Trophoblast cell (in vitro differentiated cells and primary cell): Measurements from ENCODE around the gene CCDC89.
"Not testable (repeated sequence)": the region's sequence is repeated elsewhere in the genome, so short reads cannot be mapped to it uniquely, and the experiment has no call there.

Experiments
- DNase-seq, 2 donors: peaks; one replicate each; pipeline ENCODE4 v3.0.0-alpha.2; 2016
- H2AFZ ChIP-seq: 2 replicates; pipeline ENCODE4 v1.6.1; 2013; ENCODE audit warnings: low read length, moderate library complexity, mild to moderate bottlenecking; ENCODE audit not compliant: insufficient read depth, poor library complexity
- H2AK5ac ChIP-seq: 2 replicates; pipeline ENCODE4 v1.6.1; 2013; ENCODE audit warnings: mild to moderate bottlenecking, low read length
- H2BK120ac ChIP-seq: 2 replicates; pipeline ENCODE4 v1.6.1; 2013; ENCODE audit warnings: low read length, mild to moderate bottlenecking, moderate library complexity; ENCODE audit not compliant: insufficient read depth, poor library complexity
- H2BK12ac ChIP-seq: 2 replicates; pipeline ENCODE4 v1.6.1; 2013; ENCODE audit warnings: mild to moderate bottlenecking, low read length, moderate library complexity
- H2BK5ac ChIP-seq: 2 replicates; pipeline ENCODE4 v1.6.1; 2013; ENCODE audit warnings: low read length, low read depth, moderate library complexity, mild to moderate bottlenecking; ENCODE audit not compliant: poor library complexity
- H3K14ac ChIP-seq: 2 replicates; pipeline ENCODE4 v1.6.1; 2013; ENCODE audit warnings: mild to moderate bottlenecking, low read length
- H3K18ac ChIP-seq: 2 replicates; pipeline ENCODE4 v1.6.1; 2013; ENCODE audit warnings: mild to moderate bottlenecking, low read length
- H3K23ac ChIP-seq: 2 replicates; pipeline ENCODE4 v1.6.1; 2013; ENCODE audit warnings: low read length
- H3K27ac ChIP-seq: 2 replicates; pipeline ENCODE4 v1.5.1; 2013; ENCODE audit warnings: low read depth, mild to moderate bottlenecking, inconsistent platforms, low read length, moderate library complexity
- H3K27me3 ChIP-seq: 2 replicates; pipeline ENCODE4 v1.6.1; 2013; ENCODE audit warnings: inconsistent platforms, mild to moderate bottlenecking, low read length, moderate library complexity; ENCODE audit not compliant: insufficient read depth
- H3K36me3 ChIP-seq, 2 experiments: 1 replicate in 1 of 2; 2 replicates in 1 of 2; pipeline ENCODE4 v1.6.1; 2013; ENCODE audit warnings: low read length in 2 of 2, mild to moderate bottlenecking in 2 of 2, moderate library complexity in 1 of 2; ENCODE audit not compliant: insufficient read depth in 2 of 2, control insufficient read depth in 1 of 2
- H3K4ac ChIP-seq: 2 replicates; pipeline ENCODE4 v1.6.1; 2013; ENCODE audit warnings: low read depth, mild to moderate bottlenecking, low read length, moderate library complexity
- H3K4me1 ChIP-seq, 2 experiments: 1 replicate in 1 of 2; 2 replicates in 1 of 2; pipeline ENCODE4 v1.6.1; 2013; ENCODE audit warnings: low read length in 2 of 2, mild to moderate bottlenecking in 2 of 2, moderate library complexity in 1 of 2; ENCODE audit not compliant: insufficient read depth in 2 of 2, control insufficient read depth in 1 of 2
- H3K4me2 ChIP-seq: 2 replicates; pipeline ENCODE4 v1.6.1; 2013; ENCODE audit warnings: inconsistent platforms, mild to moderate bottlenecking, low read length, moderate library complexity
- H3K4me3 ChIP-seq: 2 replicates; pipeline ENCODE4 v1.5.1; 2013; ENCODE audit warnings: mild to moderate bottlenecking, low read depth, low read length, inconsistent platforms
- H3K79me1 ChIP-seq: one replicate; pipeline ENCODE4 v1.6.1; 2013; ENCODE audit warnings: low read length
- H3K79me2 ChIP-seq: 2 replicates; pipeline ENCODE4 v1.6.1; 2013; ENCODE audit warnings: low read length, mild to moderate bottlenecking; ENCODE audit not compliant: control insufficient read depth, insufficient read depth, poor library complexity
- H3K9ac ChIP-seq: 2 replicates; pipeline ENCODE4 v1.6.1; 2013; ENCODE audit warnings: mild to moderate bottlenecking, low read length
- H3K9me3 ChIP-seq: 2 replicates; pipeline ENCODE4 v1.6.1; 2013; ENCODE audit warnings: low read depth, mild to moderate bottlenecking, control low read depth, inconsistent platforms, low read length; ENCODE audit not compliant: insufficient read depth
- H4K12ac ChIP-seq: 2 replicates; pipeline ENCODE4 v1.6.1; 2013; ENCODE audit warnings: low read depth, mild to moderate bottlenecking, low read length, moderate library complexity
- H4K8ac ChIP-seq: 2 replicates; pipeline ENCODE4 v1.6.1; 2013; ENCODE audit warnings: low read depth, mild to moderate bottlenecking, low read length, moderate library complexity
- H4K91ac ChIP-seq: one replicate; pipeline ENCODE4 v1.6.1; 2013; ENCODE audit warnings: low read depth, mild to moderate bottlenecking, low read length, moderate library complexity
- WGBS: extraction: QIAGEN DNeasy Blood & Tissue Kit; methylation state at CpG from one replicate; pipeline ENCODE4 v1.1.7; 2013; ENCODE audit warnings: missing lambda C conversion rate; ENCODE audit not compliant: insufficient read length, insufficient coverage; ENCODE audit errors: extremely low coverage; 5-methylcytosine and 5-hydroxymethylcytosine counted together

Gene CCDC89

GRCh38 chr11:85654343-85654742 lies 31.7 kb downstream of the CCDC89 start:
- H2BK12ac ChIP-seq, H3K9me3 ChIP-seq, H3K23ac ChIP-seq, H3K27me3 ChIP-seq, H3K27ac ChIP-seq, H3K14ac ChIP-seq, H3K4me2 ChIP-seq, H3K36me3 ChIP-seq, DNase-seq, H2AFZ ChIP-seq, H3K4me3 ChIP-seq, H4K12ac ChIP-seq, H3K4me1 ChIP-seq, H2BK120ac ChIP-seq, H3K79me1 ChIP-seq, H3K4ac ChIP-seq, H3K79me2 ChIP-seq, H4K8ac ChIP-seq, H4K91ac ChIP-seq, H3K9ac ChIP-seq, H3K18ac ChIP-seq, H2AK5ac ChIP-seq, H2BK5ac ChIP-seq: not testable (repeated sequence)
- no CpG with 5 or more reads among the region's 4 CpGs for WGBS

GRCh38 chr11:85652786-85653447 lies 33.1 kb downstream of the CCDC89 start:
- no peak overlapping the region for H3K4me2 ChIP-seq
- no CpG with 5 or more reads among the region's 3 CpGs for WGBS

GRCh38 chr11:85651118-85651517 lies 34.9 kb downstream of the CCDC89 start:
- Histone ChIP-seq H2BK5ac (no peak overlapping the region), H3K9ac (no peak overlapping the region), H3K4me3 (no peak overlapping the region), H3K4me1 (no peaks in the 10 kb centered on the region), H3K18ac (no peak overlapping the region), H2BK12ac (no peak overlapping the region), H2AFZ (no peak overlapping the region), H3K27ac (no peak overlapping the region), H3K4ac (no peak overlapping the region), H2AK5ac (no peak overlapping the region), H3K4me2 (no peak overlapping the region), H2BK120ac (no peak overlapping the region), H3K14ac (no peak overlapping the region), H3K79me1 (peaks cover 6% of the 10 kb centered on the region), H3K36me3 (peaks cover 0 to 2% of the 10 kb centered on the region in 2 experiments), H4K8ac (no peak overlapping the region), H3K23ac (no peak overlapping the region), H3K79me2 (no peaks in the 10 kb centered on the region), H4K91ac (no peak overlapping the region), H4K12ac (no peak overlapping the region), H3K27me3 (no peaks in the 10 kb centered on the region), H3K9me3 (no peaks in the 10 kb centered on the region)
- DNase-seq = no peak
- WGBS = no CpG with 5 or more reads among the region's 1 CpG

More at GRCh38 chr11:85652786-85653447, 33.1 kb downstream of the CCDC89 start:
- H3K23ac ChIP-seq = no peak overlapping the region
- H3K4me3 ChIP-seq = no peak overlapping the region
- H2AFZ ChIP-seq = no peak overlapping the region
- H3K4me1 ChIP-seq = no peaks in the 10 kb centered on the region
- no peak overlapping the region for H2BK120ac ChIP-seq
- no peak overlapping the region for H3K14ac ChIP-seq
- H4K8ac ChIP-seq = no peak overlapping the region
- no peaks in the 10 kb centered on the region for H3K9me3 ChIP-seq
- H2BK12ac ChIP-seq = no peak overlapping the region
- H3K9ac ChIP-seq = no peak overlapping the region
- H3K27me3 ChIP-seq = no peaks in the 10 kb centered on the region
- H3K79me1 ChIP-seq = peaks cover 2% of the 10 kb centered on the region
- H3K27ac ChIP-seq = no peak overlapping the region
- H2BK5ac ChIP-seq = no peak overlapping the region
- no peak for DNase-seq
- no peak overlapping the region for H2AK5ac ChIP-seq
- H3K79me2 ChIP-seq = no peaks in the 10 kb centered on the region
- H4K91ac ChIP-seq = no peak overlapping the region
- H3K18ac ChIP-seq = no peak overlapping the region
- H3K4ac ChIP-seq = no peak overlapping the region
- H4K12ac ChIP-seq = no peak overlapping the region
- H3K36me3 ChIP-seq = peaks cover 0 to 4% of the 10 kb centered on the region in 2 experiments

GRCh38 chr11:85647604-85648299 lies 38.2 kb downstream of the CCDC89 start, which contains the start of gene TMEM126A:
TSS of gene TMEM126A (plus strand) at chr11:85647967. CDS start at chr11:85650256, 2,289 bp downstream.
- WGBS = no CpG with 5 or more reads among the region's 33 CpGs
- Histone ChIP-seq H4K8ac (peak within 1 kb of the TSS; percentile 96), H3K9me3 (no peaks in the 10 kb centered on the region), H4K91ac (peak within 1 kb of the TSS; percentile 73), H3K4me2 (peak within 1 kb of the TSS; percentile 73), H3K14ac (peak within 1 kb of the TSS; percentile 82), H3K4ac (peak within 1 kb of the TSS; percentile 19), H2AFZ (peak within 1 kb of the TSS; percentile 92), H4K12ac (peak within 1 kb of the TSS; percentile 88), H2BK120ac (peak within 1 kb of the TSS; percentile 20), H2BK12ac (no peak within 1 kb of the TSS), H3K36me3 (no peaks in the 10 kb centered on the region), H3K18ac (no peak within 1 kb of the TSS), H2AK5ac (no peak within 1 kb of the TSS), H3K23ac (no peak within 1 kb of the TSS), H3K79me2 (no peaks in the 10 kb centered on the region), H3K27ac (peak within 1 kb of the TSS; percentile 39), H3K27me3 (no peaks in the 10 kb centered on the region), H2BK5ac (peak within 1 kb of the TSS; percentile 75), H3K4me3 (peak within 1 kb of the TSS; percentile 78), H3K4me1 (no peaks in the 10 kb centered on the region), H3K79me1 (peaks cover 6% of the 10 kb centered on the region), H3K9ac (peak within 1 kb of the TSS; percentile 91)
- DNase-seq = peak; percentile 97 to 98
